Measurements from ENCODE around the gene KRTAP13-3. TPM values are rescaled to one million over a fixed set of nuclear protein-coding genes. Genes with fewer than 3 reads are reported as not detected.

Gene KRTAP13-3
- polyA plus RNA-seq, 1 experiment, result not detected

DNA sequence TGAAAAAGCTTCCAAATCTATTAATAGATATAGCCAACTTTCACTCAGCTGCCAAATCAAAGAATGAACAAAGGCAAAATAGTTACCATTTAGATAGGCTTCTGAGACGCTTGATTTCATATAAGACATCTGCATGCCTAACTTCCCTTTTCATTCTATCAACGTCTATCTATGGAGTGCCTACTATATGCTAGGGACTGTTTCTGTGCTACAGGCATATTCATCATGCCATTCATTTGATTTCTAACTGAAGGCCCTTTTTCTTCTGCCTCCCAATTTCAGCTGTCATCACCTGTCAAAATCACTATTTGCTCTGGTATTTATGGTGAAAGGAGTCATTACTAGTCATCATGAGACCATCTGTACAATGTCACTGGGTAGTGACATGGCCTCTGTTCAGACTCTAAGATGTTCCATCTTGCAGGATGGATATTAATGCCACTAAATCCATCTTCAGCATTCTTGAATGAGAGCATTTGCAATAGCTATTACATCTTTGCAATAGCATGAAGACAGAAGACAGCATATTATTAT is 34.2 kb downstream of the KRTAP13-3 start:
- CTCF ChIA-PET, result no interaction called here
- Histone ChIP-seq H3K27me3 (ENCODE audit: control insufficient read depth, insufficient read depth, low read length) (no peaks in the 10 kb centered on the region), H3K4me3 (ENCODE audit: low read depth, low read length) (no peak overlapping the region), H3K27ac (ENCODE audit: low read depth, low read length) (no peak overlapping the region), H3K9me3 (ENCODE audit: control insufficient read depth, insufficient read depth, low read length) (peaks cover 31% of the 10 kb centered on the region)
- no peak for DNase-seq (ENCODE audit: low read depth, low spot score)
- TF ChIP-seq, protein P1, sequence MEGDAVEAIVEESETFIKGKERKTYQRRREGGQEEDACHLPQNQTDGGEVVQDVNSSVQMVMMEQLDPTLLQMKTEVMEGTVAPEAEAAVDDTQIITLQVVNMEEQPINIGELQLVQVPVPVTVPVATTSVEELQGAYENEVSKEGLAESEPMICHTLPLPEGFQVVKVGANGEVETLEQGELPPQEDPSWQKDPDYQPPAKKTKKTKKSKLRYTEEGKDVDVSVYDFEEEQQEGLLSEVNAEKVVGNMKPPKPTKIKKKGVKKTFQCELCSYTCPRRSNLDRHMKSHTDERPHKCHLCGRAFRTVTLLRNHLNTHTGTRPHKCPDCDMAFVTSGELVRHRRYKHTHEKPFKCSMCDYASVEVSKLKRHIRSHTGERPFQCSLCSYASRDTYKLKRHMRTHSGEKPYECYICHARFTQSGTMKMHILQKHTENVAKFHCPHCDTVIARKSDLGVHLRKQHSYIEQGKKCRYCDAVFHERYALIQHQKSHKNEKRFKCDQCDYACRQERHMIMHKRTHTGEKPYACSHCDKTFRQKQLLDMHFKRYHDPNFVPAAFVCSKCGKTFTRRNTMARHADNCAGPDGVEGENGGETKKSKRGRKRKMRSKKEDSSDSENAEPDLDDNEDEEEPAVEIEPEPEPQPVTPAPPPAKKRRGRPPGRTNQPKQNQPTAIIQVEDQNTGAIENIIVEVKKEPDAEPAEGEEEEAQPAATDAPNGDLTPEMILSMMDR (IDR thresholded peaks at IDR 0.05; ENCODE audit: low read depth, low read length), result no peak
- POLR2A ChIA-PET, result no interaction called here

DNA sequence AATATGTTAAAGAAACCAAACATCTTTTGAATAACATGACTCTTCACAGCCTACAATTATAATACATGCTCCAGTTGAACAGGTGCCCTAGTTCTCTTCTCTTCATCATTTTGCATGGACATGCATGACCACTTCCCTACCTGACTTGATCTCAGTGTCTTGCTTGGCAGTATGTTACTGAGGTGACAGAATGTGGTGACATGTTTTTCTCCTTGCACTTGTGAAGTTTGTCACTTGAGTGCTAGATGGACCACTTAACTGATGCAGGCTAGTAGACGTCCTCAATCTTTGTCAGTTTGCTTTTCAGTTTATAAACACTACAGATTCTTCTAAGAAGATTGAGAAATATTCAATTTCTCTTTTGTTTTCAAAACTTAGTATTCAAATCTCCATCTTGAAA is 43.5 kb downstream of the KRTAP13-3 start:
- H3K27me3 ChIP-seq (ENCODE audit: control insufficient read depth, insufficient read depth, low read length), result no peaks in the 10 kb centered on the region
- ChIA-PET CTCF (no interaction called here), POLR2A (no interaction called here)
- peaks cover 12% of the 10 kb centered on the region for H3K9me3 ChIP-seq (ENCODE audit: control insufficient read depth, insufficient read depth, low read length)
- H3K27ac ChIP-seq (ENCODE audit: low read depth, low read length), result no peak overlapping the region
- DNase-seq (ENCODE audit: low read depth, low spot score), result no peak
- no peak overlapping the region for H3K4me3 ChIP-seq (ENCODE audit: low read depth, low read length)
- TF ChIP-seq, protein P1 (IDR thresholded peaks at IDR 0.05; ENCODE audit: low read depth, low read length), result no peak

Other genes starting within 250 kb of the KRTAP13-3 start
- gene CLDN8, start 209.8 kb downstream of the KRTAP13-3 start, polyA plus RNA-seq (2011; rRNA removed), result not detected in 2 replicates
- not detected in 2 replicates for gene KRTAP24-1, start 143.0 kb downstream of the KRTAP13-3 start, polyA plus RNA-seq (2011; rRNA removed)
- not detected in 2 replicates for gene KRTAP25-1, start 136.4 kb downstream of the KRTAP13-3 start, polyA plus RNA-seq (2011; rRNA removed)
- gene KRTAP26-1, start 105.6 kb downstream of the KRTAP13-3 start, polyA plus RNA-seq (2011; rRNA removed), result not detected in 2 replicates
- gene KRTAP27-1, start 88.2 kb downstream of the KRTAP13-3 start, polyA plus RNA-seq (2011; rRNA removed), result not detected in 2 replicates
- not detected in 2 replicates for gene KRTAP23-1, start 77.3 kb downstream of the KRTAP13-3 start, polyA plus RNA-seq (2011; rRNA removed)
- gene KRTAP13-2, start 53.7 kb downstream of the KRTAP13-3 start, polyA plus RNA-seq (2011; rRNA removed), result not detected in 2 replicates
- gene KRTAP13-1, start 29.9 kb downstream of the KRTAP13-3 start, polyA plus RNA-seq (2011; rRNA removed), result not detected in 2 replicates
- not detected in 2 replicates for gene KRTAP13-4, start 4.3 kb upstream of the KRTAP13-3 start, polyA plus RNA-seq (2011; rRNA removed)
- not detected in 2 replicates for gene KRTAP15-1, start 14.3 kb upstream of the KRTAP13-3 start, polyA plus RNA-seq (2011; rRNA removed)
- gene KRTAP19-1, start 54.4 kb upstream of the KRTAP13-3 start, polyA plus RNA-seq (2011; rRNA removed), result not detected in 2 replicates
- not detected in 2 replicates for gene KRTAP19-2, start 61.5 kb upstream of the KRTAP13-3 start, polyA plus RNA-seq (2011; rRNA removed)
- not detected in 2 replicates for gene KRTAP19-3, start 66.1 kb upstream of the KRTAP13-3 start, polyA plus RNA-seq (2011; rRNA removed)
- not detected in 2 replicates for gene KRTAP19-4, start 71.2 kb upstream of the KRTAP13-3 start, polyA plus RNA-seq (2011; rRNA removed)
- gene KRTAP19-5, start 76.2 kb upstream of the KRTAP13-3 start, polyA plus RNA-seq (2011; rRNA removed), result not detected in 2 replicates
- not detected in 2 replicates for gene KRTAP19-6, start 115.9 kb upstream of the KRTAP13-3 start, polyA plus RNA-seq (2011; rRNA removed)
- gene KRTAP19-7, start 135.4 kb upstream of the KRTAP13-3 start, polyA plus RNA-seq (2011; rRNA removed), result not detected in 2 replicates
- gene KRTAP22-2, start 164.5 kb upstream of the KRTAP13-3 start, polyA plus RNA-seq (2011; rRNA removed), result not detected in 2 replicates
- gene KRTAP6-3, start 166.5 kb upstream of the KRTAP13-3 start, polyA plus RNA-seq (2011; rRNA removed), result not detected in 2 replicates
- not detected in 2 replicates for gene KRTAP6-2, start 173.0 kb upstream of the KRTAP13-3 start, polyA plus RNA-seq (2011; rRNA removed)
- not detected in 2 replicates for gene KRTAP22-1, start 175.2 kb upstream of the KRTAP13-3 start, polyA plus RNA-seq (2011; rRNA removed)
- not detected in 2 replicates for gene KRTAP6-1, start 188.0 kb upstream of the KRTAP13-3 start, polyA plus RNA-seq (2011; rRNA removed)
- not detected in 2 replicates for gene KRTAP20-1, start 190.5 kb upstream of the KRTAP13-3 start, polyA plus RNA-seq (2011; rRNA removed)
- gene KRTAP20-4, start 194.7 kb upstream of the KRTAP13-3 start, polyA plus RNA-seq (2011; rRNA removed), result not detected in 2 replicates
- not detected in 2 replicates for gene KRTAP20-2, start 209.3 kb upstream of the KRTAP13-3 start, polyA plus RNA-seq (2011; rRNA removed)
- gene KRTAP20-3, start 216.9 kb upstream of the KRTAP13-3 start, polyA plus RNA-seq (2011; rRNA removed), result not detected in 2 replicates

All from AG04450 (cell line).